ENCODE measurements around the gene SIRPD.
"Not testable (repeated sequence)": the region's sequence is repeated elsewhere in the genome, so short reads cannot be mapped to it uniquely, and the experiment has no call there.

Gene SIRPD

DNA sequence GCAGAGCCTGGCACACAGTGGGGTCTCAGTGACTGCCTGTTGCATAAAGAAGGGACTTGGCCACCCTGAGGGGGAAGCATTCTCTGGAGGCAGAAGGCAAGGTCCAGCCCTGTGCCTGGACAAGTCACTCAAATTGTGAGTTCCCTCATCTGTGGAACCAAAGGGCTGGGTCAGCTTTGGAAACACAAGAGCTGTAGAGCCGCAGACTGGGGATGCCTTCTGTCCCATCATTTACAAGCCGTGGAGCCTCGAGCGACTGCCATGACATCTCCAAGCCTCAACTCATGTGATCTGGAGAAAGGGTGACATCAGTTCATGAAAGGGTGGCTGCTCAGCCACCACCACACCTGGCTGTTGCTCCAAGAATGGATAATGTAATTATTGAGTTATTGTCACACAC is 20.4 kb upstream of the SIRPD start:
- in situ Hi-C loops (cut with HindIII; ENCODE audit: low sequenced_read_pairs) = no loop called here
- no peak for DNase-seq (ENCODE audit: low read depth)
- TF ChIP-seq, protein P1, sequence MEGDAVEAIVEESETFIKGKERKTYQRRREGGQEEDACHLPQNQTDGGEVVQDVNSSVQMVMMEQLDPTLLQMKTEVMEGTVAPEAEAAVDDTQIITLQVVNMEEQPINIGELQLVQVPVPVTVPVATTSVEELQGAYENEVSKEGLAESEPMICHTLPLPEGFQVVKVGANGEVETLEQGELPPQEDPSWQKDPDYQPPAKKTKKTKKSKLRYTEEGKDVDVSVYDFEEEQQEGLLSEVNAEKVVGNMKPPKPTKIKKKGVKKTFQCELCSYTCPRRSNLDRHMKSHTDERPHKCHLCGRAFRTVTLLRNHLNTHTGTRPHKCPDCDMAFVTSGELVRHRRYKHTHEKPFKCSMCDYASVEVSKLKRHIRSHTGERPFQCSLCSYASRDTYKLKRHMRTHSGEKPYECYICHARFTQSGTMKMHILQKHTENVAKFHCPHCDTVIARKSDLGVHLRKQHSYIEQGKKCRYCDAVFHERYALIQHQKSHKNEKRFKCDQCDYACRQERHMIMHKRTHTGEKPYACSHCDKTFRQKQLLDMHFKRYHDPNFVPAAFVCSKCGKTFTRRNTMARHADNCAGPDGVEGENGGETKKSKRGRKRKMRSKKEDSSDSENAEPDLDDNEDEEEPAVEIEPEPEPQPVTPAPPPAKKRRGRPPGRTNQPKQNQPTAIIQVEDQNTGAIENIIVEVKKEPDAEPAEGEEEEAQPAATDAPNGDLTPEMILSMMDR (IDR thresholded peaks at IDR 0.05; ENCODE audit: low read depth, low read length, missing control alignments) = no peak
- H3K4me3 ChIP-seq (ENCODE audit: low read depth, low read length) = no peak overlapping the region

DNA sequence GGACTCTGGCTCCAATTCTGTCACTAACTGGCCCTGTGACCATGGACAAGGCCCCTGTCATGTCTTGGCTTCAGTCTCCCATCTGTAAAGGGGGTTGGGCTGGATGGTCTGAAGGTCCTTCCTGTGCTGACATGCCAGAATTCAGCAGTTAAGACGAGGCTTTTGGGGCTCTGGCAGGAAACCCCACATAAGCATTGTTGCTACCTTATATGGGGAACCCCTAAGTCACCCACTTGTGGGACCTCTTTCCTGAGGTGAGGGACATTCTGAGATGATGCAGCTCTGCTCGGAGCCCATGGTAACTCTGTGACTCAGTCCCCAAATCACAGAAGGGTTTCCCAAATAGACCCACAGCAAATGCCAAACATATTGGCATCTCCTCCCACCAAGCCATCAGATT is 19.8 kb upstream of the SIRPD start:
- DNase-seq (ENCODE audit: low read depth); H3K4me3 ChIP-seq (ENCODE audit: low read depth, low read length); in situ Hi-C loops (cut with HindIII; ENCODE audit: low sequenced_read_pairs): not testable (repeated sequence)

DNA sequence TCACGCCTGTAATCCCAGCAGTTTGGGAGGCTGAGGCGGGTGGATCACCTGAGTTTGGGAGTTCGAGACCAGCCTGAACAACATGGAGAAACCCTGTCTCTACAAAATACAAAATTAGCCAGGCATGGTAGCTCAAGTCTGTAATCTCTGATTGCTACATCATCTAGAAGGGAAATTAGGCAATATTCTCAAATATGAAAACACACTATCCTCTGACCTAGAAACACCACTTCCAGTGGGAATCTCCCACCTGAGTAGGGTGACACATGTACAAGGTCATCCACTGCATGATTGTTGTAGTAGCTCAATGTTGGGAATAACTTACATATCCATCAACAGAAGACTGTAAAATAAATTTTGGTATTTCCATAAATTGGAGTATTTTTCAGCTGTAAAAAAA is 19.1 kb upstream of the SIRPD start:
- TF ChIP-seq, protein P1 (IDR thresholded peaks at IDR 0.05; ENCODE audit: low read depth, low read length, missing control alignments) = no peak
- no peak for DNase-seq (ENCODE audit: low read depth)
- in situ Hi-C loops (cut with HindIII; ENCODE audit: low sequenced_read_pairs) = no loop called here
- H3K4me3 ChIP-seq (ENCODE audit: low read depth, low read length) = no peak overlapping the region

DNA sequence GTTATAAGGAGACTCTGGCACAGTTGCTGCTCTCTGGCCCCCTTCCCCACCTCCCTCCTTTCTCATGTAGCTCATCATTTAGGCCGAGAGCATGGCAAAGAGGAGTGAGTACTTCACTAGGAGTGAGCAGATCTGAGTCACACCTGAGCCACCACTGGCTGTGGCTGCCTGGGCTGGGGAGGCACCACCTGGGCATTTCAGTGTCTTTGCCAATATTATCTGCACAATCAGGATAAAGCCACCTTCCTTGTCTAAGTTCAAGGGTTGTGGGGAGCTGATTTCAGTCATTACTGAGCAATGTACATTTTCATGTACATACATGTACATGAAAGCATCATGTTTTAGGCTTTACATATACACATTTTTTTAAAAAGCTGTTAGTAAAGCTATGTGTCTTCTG is 18.5 kb upstream of the SIRPD start:
- H3K4me3 ChIP-seq (ENCODE audit: low read depth, low read length); in situ Hi-C loops (cut with HindIII; ENCODE audit: low sequenced_read_pairs); DNase-seq (ENCODE audit: low read depth): not testable (repeated sequence)

DNA sequence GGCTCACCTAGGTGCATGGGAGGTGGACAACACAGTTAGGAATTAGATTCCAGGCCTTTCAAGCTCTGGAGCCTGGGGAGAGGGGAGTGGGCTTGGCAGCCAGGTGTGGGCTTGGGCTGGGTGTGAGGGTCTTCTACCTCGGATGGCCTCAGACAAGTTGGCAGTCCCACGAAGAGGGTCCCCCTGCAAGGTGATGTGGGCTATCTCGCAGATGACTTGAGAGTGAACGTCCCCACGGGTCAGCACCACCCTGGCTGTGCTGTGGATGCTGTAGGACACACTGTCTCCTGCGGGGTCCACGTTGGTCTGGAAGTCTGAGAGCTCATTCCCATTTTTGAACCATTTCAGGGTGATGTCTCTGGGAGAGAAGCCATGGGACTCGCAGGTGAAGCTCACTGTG is 14.1 kb upstream of the SIRPD start:
- H3K4me3 ChIP-seq (ENCODE audit: low read depth, low read length); DNase-seq (ENCODE audit: low read depth); in situ Hi-C loops (cut with HindIII; ENCODE audit: low sequenced_read_pairs): not testable (repeated sequence)

DNA sequence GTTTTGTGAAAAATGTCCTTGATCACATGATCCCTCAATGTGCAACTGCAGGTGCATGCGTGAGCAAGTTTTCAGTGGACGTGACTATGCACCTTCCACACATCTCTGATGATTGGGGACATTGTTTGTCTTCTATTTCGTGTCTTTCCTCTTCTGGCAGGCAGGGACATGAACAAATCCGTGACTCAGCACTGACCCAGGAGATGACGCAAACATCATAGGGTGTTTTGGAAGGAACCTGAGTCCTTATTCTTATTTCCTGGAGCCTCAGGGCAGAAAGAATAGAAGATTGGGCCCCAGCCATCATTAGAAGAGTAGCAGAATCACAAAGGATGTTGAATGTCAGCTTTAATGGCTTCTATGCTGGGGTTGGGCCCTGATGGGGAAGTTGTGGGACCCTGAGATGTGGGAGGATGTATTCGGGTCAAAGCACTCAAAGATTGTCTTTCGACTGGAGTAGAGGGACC is 11.9 kb upstream of the SIRPD start:
- TF ChIP-seq, protein P1 (IDR thresholded peaks at IDR 0.05; ENCODE audit: low read depth, low read length, missing control alignments) = no peak
- no peak for DNase-seq (ENCODE audit: low read depth)
- in situ Hi-C loops (cut with HindIII; ENCODE audit: low sequenced_read_pairs) = no loop called here
- no peak overlapping the region for H3K4me3 ChIP-seq (ENCODE audit: low read depth, low read length)

DNA sequence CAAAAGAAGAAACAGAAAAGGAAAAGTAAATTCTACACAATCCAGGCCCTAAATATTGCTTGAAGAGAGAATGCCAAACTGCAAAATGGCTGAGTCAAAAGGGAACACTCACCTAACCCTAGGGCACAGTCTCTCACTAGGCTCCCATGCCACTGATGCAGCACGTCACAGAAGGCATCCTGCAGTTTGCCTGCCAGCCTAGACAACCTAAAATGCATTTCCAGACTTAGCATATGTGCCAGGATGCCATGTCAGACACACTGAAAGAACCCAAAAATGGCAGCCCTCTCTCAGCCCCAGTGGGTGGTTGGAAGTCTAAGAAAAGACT is 10.6 kb upstream of the SIRPD start:
- no peak for DNase-seq (ENCODE audit: low read depth)
- no peak overlapping the region for H3K4me3 ChIP-seq (ENCODE audit: low read depth, low read length)
- TF ChIP-seq, protein P1 (IDR thresholded peaks at IDR 0.05; ENCODE audit: low read depth, low read length, missing control alignments) = no peak
- in situ Hi-C loops (cut with HindIII; ENCODE audit: low sequenced_read_pairs) = no loop called here

DNA sequence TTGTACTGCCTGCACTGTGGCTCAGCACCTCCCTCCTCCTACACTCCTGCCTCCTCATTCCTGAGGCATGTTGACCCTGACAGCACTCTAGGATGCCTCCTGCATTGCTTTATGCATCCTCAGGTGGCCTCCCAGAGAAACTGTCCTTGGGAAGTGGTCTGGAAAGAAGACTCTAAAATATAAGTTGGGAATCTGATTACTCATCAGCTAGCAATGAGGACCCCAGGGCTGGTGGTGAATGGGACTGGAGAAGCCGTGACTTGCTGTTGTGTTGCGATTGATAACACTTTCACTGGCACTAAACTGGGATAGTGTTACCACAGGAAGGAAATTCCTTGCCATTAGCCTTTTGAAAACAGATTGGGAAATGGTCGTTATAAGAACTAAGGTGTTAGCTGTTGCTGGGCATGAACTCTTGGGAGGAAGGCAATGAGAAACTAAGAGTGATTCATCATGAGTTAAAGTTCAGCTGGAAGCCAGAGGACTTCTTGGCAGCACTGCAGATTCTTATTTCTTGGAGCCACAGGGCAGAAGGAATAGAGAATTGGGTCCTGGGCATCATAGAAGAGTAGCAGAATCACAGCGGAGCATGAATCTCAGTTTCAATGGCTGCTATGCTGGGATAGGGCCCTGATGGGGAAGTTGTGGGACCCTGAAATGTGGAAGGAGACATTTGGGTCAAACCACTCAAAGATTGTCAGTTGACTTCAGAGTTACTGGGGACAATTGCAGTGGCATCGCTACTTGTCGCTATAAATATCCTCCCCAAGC is 10.1 kb upstream of the SIRPD start:
- TF ChIP-seq, protein P1 (IDR thresholded peaks at IDR 0.05; ENCODE audit: low read depth, low read length, missing control alignments) = no peak
- DNase-seq (ENCODE audit: low read depth) = peak; percentile 40
- in situ Hi-C loops (cut with HindIII; ENCODE audit: low sequenced_read_pairs) = no loop called here

More for the DNA sequence above, 10.1 kb upstream of the SIRPD start:
- H3K4me3 ChIP-seq (ENCODE audit: low read depth, low read length) = no peak overlapping the region

Measured in astrocyte of the cerebellum (primary cell).